K562 (cell line): ENCODE measurements around the gene KLHL30. TPM values are rescaled to one million over a fixed set of nuclear protein-coding genes. Genes with fewer than 3 reads are reported as not detected.

Experiments used
- ATAC-seq: fragments of 200-7000 bp; cut with Tn5 transposase; 3 replicates; pipeline ENCODE4 v1.9.1; 2020; ENCODE audit warnings: moderate library complexity
- BruUV-seq: library from RNA; stranded (reverse); fragments of 400-500 nt; replicated peaks from 2 replicates; lab custom pipeline; 2021; lab: Mats Ljungman, UMichigan
- CTCF ChIA-PET: fragments of 300-600 bp; formaldehyde crosslinking; extraction: SDS; loops from one replicate; lab custom pipeline; 2021; ENCODE audit warnings: low intra/inter-chr PET ratio; lab: Yijun Ruan, JAX
- POLR2A ChIA-PET: fragments of 300-600, 350-650 bp; sonication (Branson Sonifier 250); formaldehyde crosslinking; extraction: SDS; loops from one replicate; lab custom pipeline; 2021; ENCODE audit warnings: antibody characterized with exemption, inconsistent platforms; lab: Yijun Ruan, JAX
- DNase-seq, 4 experiments: peaks; one replicate each; pipeline versions ENCODE4 v3.0.0 to v3.0.0-alpha.2; 2011 to 2018; ENCODE audit warnings: low spot score in 3 of 4, mixed read lengths in 3 of 4; ENCODE audit errors: extremely low read depth in 1 of 4
- FAIRE-seq: peaks from 2 replicates; lab custom pipeline; 2011; peaks lifted over from hg19 to GRCh38; lab: Jason Lieb, UNC
- H2AFZ ChIP-seq: 2 replicates; pipeline ENCODE4 v1.6.0; 2011; ENCODE audit warnings: low read depth, low read length, control low read depth, inconsistent platforms
- H3K27ac ChIP-seq: fragments of 200-600 bp; 3 replicates; pipeline ENCODE4 v1.8.0; 2011; ENCODE audit warnings: low read depth, mild to moderate bottlenecking, control low read depth, inconsistent platforms, low read length, moderate library complexity, mixed read lengths; ENCODE audit errors: extremely low read depth
- H3K27me3 ChIP-seq, 2 experiments: fragments of 300-600 bp in 1 of 2; 2 replicates in 1 of 2; 3 replicates in 1 of 2; pipeline versions ENCODE4 v1.6.0 to v1.8.0; 2011; ENCODE audit warnings: inconsistent platforms in 2 of 2, low read length in 2 of 2, mild to moderate bottlenecking in 1 of 2, mixed read lengths in 1 of 2, moderate library complexity in 1 of 2; ENCODE audit not compliant: control insufficient read depth in 2 of 2, insufficient read depth in 2 of 2
- H3K36me3 ChIP-seq: fragments of 300-600 bp; 3 replicates; pipeline ENCODE4 v1.8.0; 2011; ENCODE audit warnings: mild to moderate bottlenecking, low read length, inconsistent platforms; ENCODE audit not compliant: control insufficient read depth, insufficient read depth
- H3K4me1 ChIP-seq, 2 experiments: fragments of 200-600 bp in 1 of 2; replicated peaks in 1 of 2; 2 replicates in 1 of 2; 3 replicates in 1 of 2; pipeline versions ENCODE4 v1.5.1 to v1.8.0; 2011; ENCODE audit warnings: inconsistent platforms in 2 of 2, low read length in 2 of 2, mild to moderate bottlenecking in 1 of 2, mixed read lengths in 1 of 2, moderate library complexity in 1 of 2; ENCODE audit not compliant: control insufficient read depth in 2 of 2, insufficient read depth in 2 of 2
- H3K4me2 ChIP-seq: 2 replicates; pipeline ENCODE4 v1.6.1; 2011; ENCODE audit warnings: low read length, control low read depth, inconsistent platforms, mixed read lengths; ENCODE audit not compliant: insufficient read depth
- H3K4me3 ChIP-seq: fragments of 200-600 bp; sonication (generic), shearing (Covaris generic); 2 replicates; pipeline ENCODE4 v1.5.1; 2016; ENCODE audit warnings: control low read depth, inconsistent platforms
- H3K79me2 ChIP-seq: fragments of 200-600 bp; 3 replicates; pipeline ENCODE4 v1.8.0; 2011; ENCODE audit warnings: low read length, inconsistent platforms; ENCODE audit not compliant: control insufficient read depth, insufficient read depth
- H3K9ac ChIP-seq, 2 experiments: 2 replicates each; pipeline versions ENCODE4 v1.6.0 to v1.6.1; 2011; ENCODE audit warnings: low read depth in 2 of 2, low read length in 2 of 2, control low read depth in 1 of 2, inconsistent platforms in 1 of 2, mild to moderate bottlenecking in 1 of 2, mixed read lengths in 1 of 2; ENCODE audit not compliant: insufficient read depth in 1 of 2
- H3K9me1 ChIP-seq: one replicate; pipeline ENCODE4 v1.6.0; 2011; ENCODE audit warnings: inconsistent platforms, mild to moderate bottlenecking, low read length, moderate library complexity; ENCODE audit not compliant: control insufficient read depth, insufficient read depth
- H3K9me3 ChIP-seq: replicated peaks from 2 replicates; pipeline ENCODE4 v1.5.1; 2011; ENCODE audit warnings: low read depth, low read length, inconsistent platforms; ENCODE audit not compliant: control insufficient read depth, insufficient read depth
- H4K20me1 ChIP-seq: replicated peaks from 2 replicates; pipeline ENCODE4 v1.6.1; 2011; ENCODE audit warnings: low read length, inconsistent platforms, mixed read lengths; ENCODE audit not compliant: control insufficient read depth, insufficient read depth
- POLR2G ChIP-seq: fragments of 200-400 bp; formaldehyde crosslinking; IDR thresholded peaks from 2 replicates; pipeline ENCODE4 v1.6.1; 2017; ENCODE audit warnings: low read depth, mild to moderate bottlenecking, antibody characterized with exemption, low read length, moderate library complexity
- ZNF316 ChIP-seq: fragments of 450-650 bp; IDR thresholded peaks from 2 replicates; pipeline ENCODE4 v1.6.1; 2016
- WGBS: fragments of 100-300 bp; shearing (Covaris generic); methylation state at CpG from one replicate; pipeline ENCODE4 v1.1.6; 2016; ENCODE audit warnings: low coverage, mixed read lengths; ENCODE audit not compliant: insufficient coverage; ENCODE audit errors: missing lambda C conversion rate; 5-methylcytosine and 5-hydroxymethylcytosine counted together
- in situ Hi-C: fragments of 300-500 bp; cut with MboI; formaldehyde crosslinking; loops from 4 replicates; pipeline ENCODE4 v1.15.0; 2018; ENCODE audit warnings: inconsistent platforms, mixed read lengths
- intact Hi-C: fragments of 100-400 bp; cut with micrococcal nuclease; formaldehyde crosslinking; loops from 2 replicates; pipeline ENCODE4 v1.14.2; 2022
- polyA plus RNA-seq, 8 experiments: library from polyadenylated mRNA; depleted of rRNA in 4 of 8; stranded (reverse) in 5 of 8; unstranded in 3 of 8; fragments of >200 nt; fragmentation: Nextera tagmentation in 2 of 8; fragmentation: Illumina TruSeq in 1 of 8; extraction: Ambion mirVana in 2 of 8; extraction: Trizol in 1 of 8; gene quantifications; 2 replicates each; pipeline versions ENCODE4 v1.2.1 to v1.2.3, GENCODE V29; 2011 to 2014; ENCODE audit warnings: inconsistent platforms in 1 of 8, missing spikeins in 1 of 8
- total RNA-seq, 7 experiments: library from RNA; depleted of rRNA in 6 of 7; stranded (reverse); fragments of >200 nt in 6 of 7; fragmentation: Illumina TruSeq in 2 of 7; extraction: Trizol in 2 of 7; gene quantifications; 2 replicates each; pipeline versions ENCODE4 v1.2.1 to v1.2.3, GENCODE V29; 2011 to 2021; ENCODE audit warnings: low replicate concordance in 1 of 7

The KLHL30 gene
- total and polyA plus RNA-seq, 9 of the 15 experiments (the other 6 are each of a cell fraction or from before 2014, with no cell fraction given) = 0.04 TPM; not detected in 8

GRCh38 chr2:238165288-238165921 is 26.9 kb downstream of the KLHL30 start:
- FAIRE-seq = no peak
- H2AFZ ChIP-seq = no peak overlapping the region
- no TSS peak for BruUV-seq
- no peaks in the 10 kb centered on the region for H3K27me3 ChIP-seq
- intact Hi-C loops = loop anchor here (5.0 kb wide), 1 partner anchor 72 kb away; no protein-coding TSS in a partner anchor
- H3K9me1 ChIP-seq = peaks cover 4% of the 10 kb centered on the region
- ChIA-PET POLR2A (interaction anchor here (0.6 to 0.9 kb wide), 2 partner anchors 18 to 21 kb away, joined by 3 read pairs; no protein-coding TSS in a partner anchor), CTCF (no interaction called here)
- H3K4me1 ChIP-seq = peaks cover 33 to 52% of the 10 kb centered on the region in 2 experiments
- no peaks in the 10 kb centered on the region for H3K79me2 ChIP-seq
- WGBS = 79% methylated on average over 9 of the region's 12 CpGs
- no peaks in the 10 kb centered on the region for H3K9me3 ChIP-seq
- TF ChIP-seq ZNF316 (no peak), POLR2G (0 out of 2 replicates have a peak, but pooled peaks have one; percentile 32)
- TF ChIP-seq, all 486 proteins: peak for 1
- Histone ChIP-seq H3K9ac (peak overlapping the region in 1 of 2 experiments; percentile 6; a peak in 1 of 4 replicates), H3K27ac (no peak overlapping the region), H4K20me1 (no peaks in the 10 kb centered on the region), H3K36me3 (peaks cover 18% of the 10 kb centered on the region), H3K4me2 (no peak overlapping the region), H3K4me3 (no peak overlapping the region)
- DNase-seq (no peak), ATAC-seq (no peak)
- in situ Hi-C loops = no loop called here
